Measurements from ENCODE around the gene ANKRD11. TPM values are rescaled to one million over a fixed set of nuclear protein-coding genes. Genes with fewer than 3 reads are reported as not detected.

Gene ANKRD11
- polyA plus RNA-seq, 3 donors, result 3.2 to 62.4 (median 5.4) TPM

GRCh38 chr16:89350701-89351380 is 139.5 kb downstream of the ANKRD11 start:
- 94% methylated on average over 12 of the region's 18 CpGs for WGBS (ENCODE audit: insufficient coverage)
- no peaks in the 10 kb centered on the region for H3K9me3 Mint-ChIP-seq

More at GRCh38 chr16:89350701-89351380, 139.5 kb downstream of the ANKRD11 start:
- no peaks in the 10 kb centered on the region for H3K9me3 ChIP-seq (replicated peaks in 1 of 2; ENCODE audit: control insufficient read depth in 1 of 2, insufficient read depth in 1 of 2, low read length in 2 of 2)
- intact Hi-C loops (cut with micrococcal nuclease), result no loop called here
- peak overlapping the region in 2 of 7 donors; percentile 27 to 31 for H3K27ac Mint-ChIP-seq
- no peak overlapping the region for H3K4me3 Mint-ChIP-seq
- peaks cover 100% of the 10 kb centered on the region for H4K20me1 ChIP-seq (ENCODE audit: insufficient read depth, low read length)
- H3K27ac ChIP-seq (ENCODE audit: low read depth in 1 of 2, low read length in 2 of 2), result peak overlapping the region in 1 of 2 donors; percentile 45
- H2AFZ ChIP-seq (ENCODE audit: insufficient read depth, low read depth, low read length, poor library complexity, severe bottlenecking), result no peak overlapping the region
- no peak for DNase-seq
- peaks cover 12 to 30% of the 10 kb centered on the region in 2 donors for H3K4me1 ChIP-seq (ENCODE audit: control insufficient read depth in 1 of 2, insufficient read depth in 2 of 2, low read length in 2 of 2)
- H3K36me3 ChIP-seq (replicated peaks in 1 of 2; ENCODE audit: control insufficient read depth in 1 of 2, insufficient read depth in 2 of 2, low read length in 2 of 2), result peaks cover 6 to 29% of the 10 kb centered on the region in 2 donors
- peaks cover 0 to 4% (median 0%) of the 10 kb centered on the region in 3 donors for H3K27me3 Mint-ChIP-seq (ENCODE audit: low read depth in 3 of 3)
- peaks cover 38% of the 10 kb centered on the region for H3K4me1 Mint-ChIP-seq
- no peak overlapping the region for H3K4me3 ChIP-seq (replicated peaks in 1 of 3; ENCODE audit: low read depth in 2 of 3, low read length in 3 of 3)
- no peak overlapping the region for H3K9ac ChIP-seq (ENCODE audit: insufficient read depth, low read length, poor library complexity, severe bottlenecking)
- H3K79me2 ChIP-seq (ENCODE audit: insufficient read depth, low read length), result peaks cover 100% of the 10 kb centered on the region
- H3K4me2 ChIP-seq (replicated peaks; ENCODE audit: extremely low read depth, low read length, poor library complexity, severe bottlenecking), result no peak overlapping the region
- peaks cover 19 to 34% of the 10 kb centered on the region in 2 donors for H3K36me3 Mint-ChIP-seq
- H3K27me3 ChIP-seq (ENCODE audit: control insufficient read depth in 2 of 2, insufficient read depth in 2 of 2, low read length in 2 of 2), result no peaks in the 10 kb centered on the region
- TF ChIP-seq CTCF (IDR thresholded peaks at IDR 0.05), result no peak

Measured in CD14-positive monocyte (primary cell).